Gastrocnemius medialis (tissue), 4 donors: ENCODE results near the gene RCBTB1.

Source experiments
- CTCF ChIP-seq, 5 experiments: fragments of 450-650 bp in 3 of 5; fragments of 200-600 bp in 2 of 5; sonication (generic) in 2 of 5; IDR thresholded peaks in 4 of 5; conservative IDR thresholded peaks in 1 of 5; 1 replicate in 4 of 5; 2 replicates in 1 of 5; pipeline ENCODE4 v1.5.1; 2016 to 2019; ENCODE audit warnings: antibody characterized with exemption in 5 of 5, mild to moderate bottlenecking in 3 of 5, moderate library complexity in 3 of 5
- POLR2A ChIP-seq, 2 donors: fragments of 450-650 bp; IDR thresholded peaks; one replicate each; pipeline ENCODE4 v1.6.1; 2017; ENCODE audit warnings: antibody characterized with exemption in 2 of 2, mild to moderate bottlenecking in 2 of 2, moderate library complexity in 2 of 2

GRCh38 chr13:49517461-49517860 is 67.9 kb downstream of the RCBTB1 start:
- peak in 1 of 5 experiments; percentile 24 for TF ChIP-seq CTCF (IDR thresholded peaks at IDR 0.05 in 4 of 5, conservative IDR thresholded peaks at IDR 0.05 in 1 of 5)
- no peak for TF ChIP-seq POLR2A (IDR thresholded peaks at IDR 0.05)
